Measurements from ENCODE around the gene NACC2.
"Not testable (repeated sequence)": the region's sequence is repeated elsewhere in the genome, so short reads cannot be mapped to it uniquely, and the experiment has no call there.

The NACC2 gene

GRCh38 chr9:136046554-136046920 lies 48.6 kb downstream of the NACC2 start:
- Histone ChIP-seq H3K4me1 (ENCODE audit: control insufficient read depth in 5 of 5, insufficient read depth in 5 of 5, low read length in 5 of 5) (peaks cover 0 to 21% (median 17%) of the 10 kb centered on the region in 5 donors), H3K9ac (ENCODE audit: low read length in 5 of 5) (no peak overlapping the region), H3K9me3 (ENCODE audit: control insufficient read depth in 5 of 5, low read length in 5 of 5) (no peaks in the 10 kb centered on the region), H3K27ac (ENCODE audit: low read depth, low read length) (no peak overlapping the region), H3K27me3 (ENCODE audit: control insufficient read depth in 5 of 5, insufficient read depth in 4 of 5, low read length in 5 of 5) (no peaks in the 10 kb centered on the region), H3K4me3 (ENCODE audit: low read depth in 1 of 5, low read length in 5 of 5) (no peak overlapping the region), H3K36me3 (ENCODE audit: control insufficient read depth in 5 of 5, insufficient read depth in 5 of 5, low read length in 5 of 5) (peaks cover 2 to 48% (median 42%) of the 10 kb centered on the region in 5 donors)

- peaks cover 4 to 48% (median 42%) of the 10 kb centered on the region in 5 donors for H3K36me3 ChIP-seq (ENCODE audit: control insufficient read depth in 5 of 5, insufficient read depth in 5 of 5, low read length in 5 of 5)
- H3K27ac ChIP-seq (ENCODE audit: low read depth, low read length), result no peak overlapping the region
- H3K27me3 ChIP-seq (ENCODE audit: control insufficient read depth in 5 of 5, insufficient read depth in 4 of 5, low read length in 5 of 5), result no peaks in the 10 kb centered on the region
- peaks cover 0 to 16% (median 12%) of the 10 kb centered on the region in 5 donors for H3K4me1 ChIP-seq (ENCODE audit: control insufficient read depth in 5 of 5, insufficient read depth in 5 of 5, low read length in 5 of 5)
- H3K9me3 ChIP-seq (ENCODE audit: control insufficient read depth in 5 of 5, low read length in 5 of 5), result no peaks in the 10 kb centered on the region
- no peak overlapping the region for H3K9ac ChIP-seq (ENCODE audit: low read length in 5 of 5)
- no peak overlapping the region for H3K4me3 ChIP-seq (ENCODE audit: low read depth in 1 of 5, low read length in 5 of 5)
Measured at GRCh38 chr9:136045595-136046553, 49.2 kb downstream of the NACC2 start.

- no peaks in the 10 kb centered on the region for H3K9me3 ChIP-seq (ENCODE audit: control insufficient read depth in 5 of 5, low read length in 5 of 5)
- H3K36me3 ChIP-seq (ENCODE audit: control insufficient read depth in 5 of 5, insufficient read depth in 5 of 5, low read length in 5 of 5), result peaks cover 4 to 47% (median 40%) of the 10 kb centered on the region in 5 donors
- H3K9ac ChIP-seq (ENCODE audit: low read length in 5 of 5), result no peak overlapping the region
- H3K27ac ChIP-seq (ENCODE audit: low read depth, low read length), result no peak overlapping the region
- no peak overlapping the region for H3K4me3 ChIP-seq (ENCODE audit: low read depth in 1 of 5, low read length in 5 of 5)
- H3K27me3 ChIP-seq (ENCODE audit: control insufficient read depth in 5 of 5, insufficient read depth in 4 of 5, low read length in 5 of 5), result no peaks in the 10 kb centered on the region
- peaks cover 0 to 12% (median 9%) of the 10 kb centered on the region in 5 donors for H3K4me1 ChIP-seq (ENCODE audit: control insufficient read depth in 5 of 5, insufficient read depth in 5 of 5, low read length in 5 of 5)
Measured at GRCh38 chr9:136044971-136045594, 50.0 kb downstream of the NACC2 start.

GRCh38 chr9:136044207-136044970 lies 50.7 kb downstream of the NACC2 start:
- H3K27ac ChIP-seq (ENCODE audit: low read depth, low read length), result no peak overlapping the region
- H3K36me3 ChIP-seq (ENCODE audit: control insufficient read depth in 5 of 5, insufficient read depth in 5 of 5, low read length in 5 of 5), result peaks cover 4 to 41% (median 39%) of the 10 kb centered on the region in 5 donors
- peaks cover 0 to 12% (median 9%) of the 10 kb centered on the region in 5 donors for H3K4me1 ChIP-seq (ENCODE audit: control insufficient read depth in 5 of 5, insufficient read depth in 5 of 5, low read length in 5 of 5)
- no peak overlapping the region for H3K9ac ChIP-seq (ENCODE audit: low read length in 5 of 5)
- H3K27me3 ChIP-seq (ENCODE audit: control insufficient read depth in 5 of 5, insufficient read depth in 4 of 5, low read length in 5 of 5), result no peaks in the 10 kb centered on the region
- peaks cover 0 to 6% (median 5%) of the 10 kb centered on the region in 5 donors for H3K9me3 ChIP-seq (ENCODE audit: control insufficient read depth in 5 of 5, low read length in 5 of 5)
- H3K4me3 ChIP-seq (ENCODE audit: low read depth in 1 of 5, low read length in 5 of 5), result no peak overlapping the region

- H3K9ac ChIP-seq (ENCODE audit: low read length in 5 of 5), result no peak overlapping the region
- H3K27me3 ChIP-seq (ENCODE audit: control insufficient read depth in 5 of 5, insufficient read depth in 4 of 5, low read length in 5 of 5), result no peaks in the 10 kb centered on the region
- H3K4me1 ChIP-seq (ENCODE audit: control insufficient read depth in 5 of 5, insufficient read depth in 5 of 5, low read length in 5 of 5), result peaks cover 0 to 12% (median 9%) of the 10 kb centered on the region in 5 donors
- H3K27ac ChIP-seq (ENCODE audit: low read depth, low read length), result no peak overlapping the region
- peaks cover 0 to 13% (median 12%) of the 10 kb centered on the region in 5 donors for H3K9me3 ChIP-seq (ENCODE audit: control insufficient read depth in 5 of 5, low read length in 5 of 5)
- H3K36me3 ChIP-seq (ENCODE audit: control insufficient read depth in 5 of 5, insufficient read depth in 5 of 5, low read length in 5 of 5), result peaks cover 4 to 33% (median 31%) of the 10 kb centered on the region in 5 donors
- no peak overlapping the region for H3K4me3 ChIP-seq (ENCODE audit: low read depth in 1 of 5, low read length in 5 of 5)
Measured at GRCh38 chr9:136043441-136043991, 51.6 kb downstream of the NACC2 start.

GRCh38 chr9:136042541-136042940 lies 52.5 kb downstream of the NACC2 start:
- H3K4me1 ChIP-seq (ENCODE audit: control insufficient read depth in 5 of 5, insufficient read depth in 5 of 5, low read length in 5 of 5), result peaks cover 0 to 10% (median 9%) of the 10 kb centered on the region in 5 donors
- H3K27me3 ChIP-seq (ENCODE audit: control insufficient read depth in 5 of 5, insufficient read depth in 4 of 5, low read length in 5 of 5), result no peaks in the 10 kb centered on the region
- H3K9ac ChIP-seq (ENCODE audit: low read length in 5 of 5), result no peak overlapping the region
- H3K36me3 ChIP-seq (ENCODE audit: control insufficient read depth in 5 of 5, insufficient read depth in 5 of 5, low read length in 5 of 5), result peaks cover 4 to 25% (median 22%) of the 10 kb centered on the region in 5 donors
- H3K4me3 ChIP-seq (ENCODE audit: low read depth in 1 of 5, low read length in 5 of 5), result no peak overlapping the region
- no peak overlapping the region for H3K27ac ChIP-seq (ENCODE audit: low read depth, low read length)
- H3K9me3 ChIP-seq (ENCODE audit: control insufficient read depth in 5 of 5, low read length in 5 of 5), result peaks cover 0 to 13% (median 12%) of the 10 kb centered on the region in 5 donors

GRCh38 chr9:136040848-136041247 lies 54.2 kb downstream of the NACC2 start:
- not testable (repeated sequence) for H3K4me1 ChIP-seq (ENCODE audit: control insufficient read depth in 5 of 5, insufficient read depth in 5 of 5, low read length in 5 of 5); H3K27me3 ChIP-seq (ENCODE audit: control insufficient read depth in 5 of 5, insufficient read depth in 4 of 5, low read length in 5 of 5); H3K4me3 ChIP-seq (ENCODE audit: low read depth in 1 of 5, low read length in 5 of 5); H3K9ac ChIP-seq (ENCODE audit: low read length in 5 of 5); H3K27ac ChIP-seq (ENCODE audit: low read depth, low read length)
- Histone ChIP-seq H3K36me3 (ENCODE audit: control insufficient read depth in 5 of 5, insufficient read depth in 5 of 5, low read length in 5 of 5) (peaks cover 4 to 16% (median 12%) of the 10 kb centered on the region in 5 donors), H3K9me3 (ENCODE audit: control insufficient read depth in 5 of 5, low read length in 5 of 5) (peaks cover 0 to 15% (median 12%) of the 10 kb centered on the region in 5 donors)

- Histone ChIP-seq H3K9ac (ENCODE audit: low read length in 5 of 5) (no peak overlapping the region), H3K4me1 (ENCODE audit: control insufficient read depth in 5 of 5, insufficient read depth in 5 of 5, low read length in 5 of 5) (peaks cover 0 to 2% (median 0%) of the 10 kb centered on the region in 5 donors), H3K27me3 (ENCODE audit: control insufficient read depth in 5 of 5, insufficient read depth in 4 of 5, low read length in 5 of 5) (no peaks in the 10 kb centered on the region), H3K27ac (ENCODE audit: low read depth, low read length) (no peak overlapping the region), H3K9me3 (ENCODE audit: control insufficient read depth in 5 of 5, low read length in 5 of 5) (peaks cover 0 to 15% (median 12%) of the 10 kb centered on the region in 5 donors), H3K4me3 (ENCODE audit: low read depth in 1 of 5, low read length in 5 of 5) (no peak overlapping the region), H3K36me3 (ENCODE audit: control insufficient read depth in 5 of 5, insufficient read depth in 5 of 5, low read length in 5 of 5) (peaks cover 4 to 12% (median 6%) of the 10 kb centered on the region in 5 donors)
Measured at GRCh38 chr9:136039488-136039887, 55.6 kb downstream of the NACC2 start.

- Histone ChIP-seq H3K36me3 (ENCODE audit: control insufficient read depth in 5 of 5, insufficient read depth in 5 of 5, low read length in 5 of 5) (peaks cover 0 to 7% (median 2%) of the 10 kb centered on the region in 5 donors), H3K27me3 (ENCODE audit: control insufficient read depth in 5 of 5, insufficient read depth in 4 of 5, low read length in 5 of 5) (no peaks in the 10 kb centered on the region), H3K9me3 (ENCODE audit: control insufficient read depth in 5 of 5, low read length in 5 of 5) (peaks cover 0 to 15% (median 12%) of the 10 kb centered on the region in 5 donors), H3K4me3 (ENCODE audit: low read depth in 1 of 5, low read length in 5 of 5) (no peak overlapping the region), H3K4me1 (ENCODE audit: control insufficient read depth in 5 of 5, insufficient read depth in 5 of 5, low read length in 5 of 5) (peaks cover 0 to 6% (median 3%) of the 10 kb centered on the region in 5 donors), H3K9ac (ENCODE audit: low read length in 5 of 5) (no peak overlapping the region), H3K27ac (ENCODE audit: low read depth, low read length) (no peak overlapping the region)
Measured at GRCh38 chr9:136036848-136037247, 58.2 kb downstream of the NACC2 start.

Measured in subcutaneous abdominal adipose tissue (tissue), 5 donors.